Stimulated activated CD4-positive, alpha-beta T cell treated with anti-CD3 and anti-CD28 coated beads, Interleukin-12 subunit alpha, Interleukin-12 subunit beta, amount 100 ng/mL, for 4 hours (primary cell): Measurements from ENCODE around the gene NPDC1.

ENCODE experiments used
- DNase-seq: peaks from one replicate; pipeline ENCODE4 v3.0.0-alpha.2; 2020

Gene NPDC1

GRCh38 chr9:136990242-136990911, 55.6 kb downstream of the NPDC1 start:
- no peak for DNase-seq
